GM12891 (cell line): Measurements from ENCODE around the gene UBE3B.

Experiments used
- POLR2A ChIP-seq: IDR thresholded peaks from 2 replicates; pipeline ENCODE4 v1.6.1; 2011; ENCODE audit warnings: low read depth, low read length, control low read depth
- POLR2AphosphoS5 ChIP-seq: IDR thresholded peaks from 2 replicates; pipeline ENCODE4 v1.6.1; 2011; ENCODE audit warnings: low read depth, low read length, control low read depth
- TAF1 ChIP-seq: IDR thresholded peaks from 2 replicates; pipeline ENCODE4 v1.6.1; 2011; ENCODE audit warnings: low read depth, low read length, control low read depth

GRCh38 chr12:109535231-109535862 is 57.9 kb downstream of the UBE3B start:
- TF ChIP-seq TAF1 (no peak), POLR2A (no peak), POLR2AphosphoS5 (no peak)
